CD14-positive monocyte (primary cell): Measurements from ENCODE around the gene RNF157. TPM values are rescaled to one million over a fixed set of nuclear protein-coding genes. Genes with fewer than 3 reads are reported as not detected.

Source experiments
- DNase-seq, 3 donors: peaks; one replicate each; pipeline ENCODE4 v3.0.0-alpha.2; 2011 to 2022
- H2AFZ ChIP-seq: 2 replicates; pipeline ENCODE4 v1.6.0; 2012; ENCODE audit warnings: mild to moderate bottlenecking, low read depth, low read length, inconsistent platforms; ENCODE audit not compliant: insufficient read depth, poor library complexity, severe bottlenecking
- H3K27ac ChIP-seq, 2 donors: 1 replicate in 1 of 2; 2 replicates in 1 of 2; pipeline ENCODE4 v1.5.1; 2012 to 2013; ENCODE audit warnings: low read length in 2 of 2, control low read depth in 1 of 2, inconsistent platforms in 1 of 2, low read depth in 1 of 2, mild to moderate bottlenecking in 1 of 2
- H3K27me3 ChIP-seq, 2 donors: one replicate each; pipeline versions ENCODE4 v1.6.0 to v1.6.1; 2011 to 2013; ENCODE audit warnings: low read length in 2 of 2; ENCODE audit not compliant: control insufficient read depth in 2 of 2, insufficient read depth in 2 of 2
- H3K36me3 ChIP-seq, 2 donors: replicated peaks in 1 of 2; 1 replicate in 1 of 2; 2 replicates in 1 of 2; pipeline versions ENCODE4 v1.5.1 to v1.6.1; 2012 to 2013; ENCODE audit warnings: low read length in 2 of 2, control low read depth in 1 of 2, inconsistent platforms in 1 of 2, mild to moderate bottlenecking in 1 of 2; ENCODE audit not compliant: insufficient read depth in 2 of 2, control insufficient read depth in 1 of 2
- H3K4me1 ChIP-seq, 2 donors: 1 replicate in 1 of 2; 2 replicates in 1 of 2; pipeline versions ENCODE4 v1.5.1 to v1.6.1; 2012 to 2013; ENCODE audit warnings: low read length in 2 of 2, control low read depth in 1 of 2, inconsistent platforms in 1 of 2, mild to moderate bottlenecking in 1 of 2, moderate library complexity in 1 of 2; ENCODE audit not compliant: insufficient read depth in 2 of 2, control insufficient read depth in 1 of 2
- H3K4me2 ChIP-seq: replicated peaks from 2 replicates; pipeline ENCODE3; 2012; ENCODE audit warnings: low read length, moderate library complexity, mild to moderate bottlenecking; ENCODE audit not compliant: poor library complexity, severe bottlenecking; ENCODE audit errors: extremely low read depth
- H3K4me3 ChIP-seq, 3 experiments: fragments of 200-600 bp in 1 of 3; sonication (generic) in 1 of 3; replicated peaks in 1 of 3; 1 replicate in 2 of 3; 2 replicates in 1 of 3; pipeline ENCODE4 v1.5.1; 2011 to 2013; ENCODE audit warnings: low read length in 3 of 3, mild to moderate bottlenecking in 3 of 3, control low read depth in 2 of 3, low read depth in 2 of 3, inconsistent platforms in 1 of 3, moderate library complexity in 1 of 3
- H3K79me2 ChIP-seq: 2 replicates; pipeline ENCODE4 v1.6.0; 2012; ENCODE audit warnings: mild to moderate bottlenecking, control low read depth, inconsistent platforms, low read length, moderate library complexity; ENCODE audit not compliant: insufficient read depth
- H3K9ac ChIP-seq: 2 replicates; pipeline ENCODE4 v1.6.0; 2017; ENCODE audit warnings: low read length, mild to moderate bottlenecking; ENCODE audit not compliant: insufficient read depth, poor library complexity, severe bottlenecking
- H3K9me3 ChIP-seq, 2 donors: replicated peaks in 1 of 2; 1 replicate in 1 of 2; 2 replicates in 1 of 2; pipeline versions ENCODE4 v1.5.1 to v1.6.1; 2012 to 2013; ENCODE audit warnings: low read length in 2 of 2, control low read depth in 1 of 2; ENCODE audit not compliant: control insufficient read depth in 1 of 2, insufficient read depth in 1 of 2
- H4K20me1 ChIP-seq: 2 replicates; pipeline ENCODE4 v1.6.0; 2012; ENCODE audit warnings: mild to moderate bottlenecking, low read length, control low read depth, moderate library complexity; ENCODE audit not compliant: insufficient read depth
- H3K27ac Mint-ChIP-seq, 7 donors: one replicate each; pipeline ENCODE4 v1.8.0; 2020; ENCODE audit warnings: mild to moderate bottlenecking in 7 of 7, mixed read lengths in 7 of 7, moderate library complexity in 6 of 7, inconsistent platforms in 2 of 7
- H3K27me3 Mint-ChIP-seq, 3 donors: one replicate each; pipeline ENCODE4 v1.8.0; 2021 to 2022; ENCODE audit warnings: low read depth in 3 of 3, mild to moderate bottlenecking in 3 of 3, mixed read lengths in 3 of 3, moderate library complexity in 3 of 3, inconsistent platforms in 1 of 3
- H3K36me3 Mint-ChIP-seq, 2 donors: one replicate each; pipeline ENCODE4 v1.8.0; 2020; ENCODE audit warnings: mixed read lengths in 2 of 2, inconsistent platforms in 1 of 2, mild to moderate bottlenecking in 1 of 2
- H3K4me1 Mint-ChIP-seq: one replicate; pipeline ENCODE4 v1.8.0; 2020; ENCODE audit warnings: mild to moderate bottlenecking, mixed read lengths
- H3K4me3 Mint-ChIP-seq, 2 donors: one replicate each; pipeline ENCODE4 v1.8.0; 2020; ENCODE audit warnings: mild to moderate bottlenecking in 2 of 2, mixed read lengths in 2 of 2, moderate library complexity in 1 of 2
- H3K9me3 Mint-ChIP-seq, 7 donors: one replicate each; pipeline ENCODE4 v1.8.0; 2020 to 2022; ENCODE audit warnings: mixed read lengths in 7 of 7, mild to moderate bottlenecking in 6 of 7, moderate library complexity in 6 of 7, inconsistent platforms in 2 of 7
- WGBS: methylation state at CpG from one replicate; pipeline ENCODE4 v1.1.5; 2013; ENCODE audit warnings: missing lambda C conversion rate; ENCODE audit not compliant: insufficient coverage; 5-methylcytosine and 5-hydroxymethylcytosine counted together
- intact Hi-C, 2 donors: fragments of 100-400 bp; cut with micrococcal nuclease; formaldehyde crosslinking; loops; one replicate each; pipeline versions ENCODE4 v1.15.0 to v1.15.1; 2023
- polyA plus RNA-seq, 3 donors: library from polyadenylated mRNA; depleted of rRNA in 1 of 3; unstranded in 2 of 3; stranded (reverse) in 1 of 3; fragments of 300-500 nt in 2 of 3; fragments of >200 nt in 1 of 3; fragmentation: Illumina TruSeq in 2 of 3; gene quantifications; 1 replicate in 2 of 3; 2 replicates in 1 of 3; pipeline ENCODE4 v1.2.3, GENCODE V29; 2012 to 2021
- TF ChIP-seq, protein P1 (sequence below): fragments of 200-600 bp; IDR thresholded peaks from one replicate; pipeline ENCODE4 v1.8.0; 2022; ENCODE audit warnings: antibody characterized with exemption, mild to moderate bottlenecking

The RNF157 gene
- polyA plus RNA-seq, 3 donors = 0.03 TPM; not detected in 2

DNA sequence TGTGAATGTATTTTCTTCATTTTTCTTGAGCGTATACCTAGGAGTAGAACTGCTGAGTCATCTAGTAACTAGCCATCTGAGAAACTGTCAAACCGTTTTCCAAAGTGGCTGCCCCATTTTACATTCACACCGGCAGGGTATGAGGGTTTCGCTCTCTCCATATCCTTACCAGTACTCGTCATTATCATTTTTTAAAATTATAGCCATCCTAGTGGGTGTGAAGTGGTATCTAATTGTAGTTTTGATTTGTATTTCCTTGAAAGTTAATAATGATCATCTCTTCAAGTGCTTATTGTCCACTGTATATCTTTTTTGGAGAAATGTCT, 6.0 kb downstream of the RNF157 start:
- Mint-ChIP-seq H3K9me3 (peaks cover 0 to 4% (median 0%) of the 10 kb centered on the region in 7 donors), H3K4me1 (peaks cover 4% of the 10 kb centered on the region), H3K27ac (no peak overlapping the region), H3K27me3 (peaks cover 27 to 53% (median 48%) of the 10 kb centered on the region in 3 donors), H3K36me3 (no peaks in the 10 kb centered on the region), H3K4me3 (no peak overlapping the region)
- Histone ChIP-seq H3K4me3 (no peak overlapping the region), H3K36me3 (no peaks in the 10 kb centered on the region), H3K9ac (no peak overlapping the region), H3K4me1 (no peaks in the 10 kb centered on the region), H3K27me3 (peaks cover 34 to 51% of the 10 kb centered on the region in 2 donors), H3K4me2 (no peak overlapping the region), H3K27ac (no peak overlapping the region), H3K79me2 (no peaks in the 10 kb centered on the region), H3K9me3 (no peaks in the 10 kb centered on the region), H4K20me1 (no peaks in the 10 kb centered on the region), H2AFZ (no peak overlapping the region)
- TF ChIP-seq, protein P1, sequence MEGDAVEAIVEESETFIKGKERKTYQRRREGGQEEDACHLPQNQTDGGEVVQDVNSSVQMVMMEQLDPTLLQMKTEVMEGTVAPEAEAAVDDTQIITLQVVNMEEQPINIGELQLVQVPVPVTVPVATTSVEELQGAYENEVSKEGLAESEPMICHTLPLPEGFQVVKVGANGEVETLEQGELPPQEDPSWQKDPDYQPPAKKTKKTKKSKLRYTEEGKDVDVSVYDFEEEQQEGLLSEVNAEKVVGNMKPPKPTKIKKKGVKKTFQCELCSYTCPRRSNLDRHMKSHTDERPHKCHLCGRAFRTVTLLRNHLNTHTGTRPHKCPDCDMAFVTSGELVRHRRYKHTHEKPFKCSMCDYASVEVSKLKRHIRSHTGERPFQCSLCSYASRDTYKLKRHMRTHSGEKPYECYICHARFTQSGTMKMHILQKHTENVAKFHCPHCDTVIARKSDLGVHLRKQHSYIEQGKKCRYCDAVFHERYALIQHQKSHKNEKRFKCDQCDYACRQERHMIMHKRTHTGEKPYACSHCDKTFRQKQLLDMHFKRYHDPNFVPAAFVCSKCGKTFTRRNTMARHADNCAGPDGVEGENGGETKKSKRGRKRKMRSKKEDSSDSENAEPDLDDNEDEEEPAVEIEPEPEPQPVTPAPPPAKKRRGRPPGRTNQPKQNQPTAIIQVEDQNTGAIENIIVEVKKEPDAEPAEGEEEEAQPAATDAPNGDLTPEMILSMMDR = no peak
- WGBS = no CpG with 5 or more reads among the region's 5 CpGs
- intact Hi-C loops = loop anchor here in 1 of 2 donors (5.0 kb wide), 1 partner anchor 33 kb away; the partner anchor contains the start of gene UBALD2
- no peak for DNase-seq

DNA sequence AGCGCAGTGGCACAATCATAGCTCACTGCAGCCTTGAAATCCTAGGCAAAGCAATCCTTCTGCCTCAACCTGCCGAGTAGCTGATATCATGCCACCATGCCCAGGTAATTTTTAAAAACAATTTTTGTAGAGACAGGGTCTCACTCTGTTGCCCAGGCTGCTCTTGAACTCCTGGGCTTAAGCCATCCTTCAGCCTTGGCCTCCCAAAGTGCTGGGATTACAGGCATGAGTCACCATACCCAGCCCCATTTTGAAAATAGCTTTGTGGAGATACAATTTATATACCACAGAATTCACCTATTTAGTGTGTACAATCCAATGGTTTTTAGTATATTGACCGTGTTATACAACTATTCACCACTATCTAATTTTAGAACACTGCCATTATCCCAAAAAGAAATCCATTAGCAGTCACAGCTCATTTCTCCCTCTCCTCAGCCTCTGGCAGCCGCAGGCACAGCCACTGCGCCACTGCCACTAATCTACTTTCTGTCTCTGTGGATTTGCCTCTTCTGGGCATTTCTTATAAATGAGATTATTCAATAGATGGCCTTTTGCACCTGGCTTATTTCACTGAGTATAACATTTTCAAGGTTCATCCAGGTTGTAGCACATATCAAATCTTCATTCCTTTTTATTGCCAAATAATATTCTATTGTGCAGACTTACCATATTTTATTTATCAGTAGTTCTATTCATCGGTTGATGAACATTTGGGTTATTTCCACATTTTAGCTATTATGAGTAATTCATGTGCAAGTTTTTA, 6.5 kb downstream of the RNF157 start:
- WGBS = 100% methylated on average over 1 of the region's 6 CpGs
- H3K27ac ChIP-seq = no peak overlapping the region
- no peaks in the 10 kb centered on the region for H3K36me3 ChIP-seq
- no peak overlapping the region for H3K4me3 ChIP-seq
- no peak overlapping the region for H3K9ac ChIP-seq
- no peak overlapping the region for H2AFZ ChIP-seq
- H3K27me3 Mint-ChIP-seq = peaks cover 24 to 51% (median 44%) of the 10 kb centered on the region in 3 donors
- H3K79me2 ChIP-seq = no peaks in the 10 kb centered on the region
- intact Hi-C loops = loop anchor here in 1 of 2 donors (5.0 kb wide), 1 partner anchor 34 kb away; the partner anchor contains the start of gene UBALD2
- H3K9me3 Mint-ChIP-seq = peaks cover 0 to 3% (median 0%) of the 10 kb centered on the region in 7 donors
- no peaks in the 10 kb centered on the region for H3K4me1 ChIP-seq
- peaks cover 32 to 46% of the 10 kb centered on the region in 2 donors for H3K27me3 ChIP-seq
- TF ChIP-seq, protein P1 = no peak
- no peaks in the 10 kb centered on the region for H4K20me1 ChIP-seq
- H3K27ac Mint-ChIP-seq = no peak overlapping the region
- H3K4me2 ChIP-seq = no peak overlapping the region
- H3K9me3 ChIP-seq = no peaks in the 10 kb centered on the region
- H3K4me1 Mint-ChIP-seq = peaks cover under 1% of the 10 kb centered on the region
- DNase-seq = no peak
- H3K4me3 Mint-ChIP-seq = no peak overlapping the region
- H3K36me3 Mint-ChIP-seq = no peaks in the 10 kb centered on the region
